A549 (cell line): ENCODE data around the gene TNFRSF13B. TPM values are rescaled to one million over a fixed set of nuclear protein-coding genes. Genes with fewer than 3 reads are reported as not detected.

ENCODE experiments used
- ATAC-seq, 2 experiments: fragments of 200-7000 bp in 1 of 2; fragments of >200 bp in 1 of 2; cut with Nextera tagmentation in 1 of 2; cut with Tn5 transposase in 1 of 2; 3 replicates each; pipeline versions ENCODE4 v1.8.0 to v1.9.1; 2018 to 2020; ENCODE audit warnings: mild to moderate bottlenecking in 1 of 2, moderate library complexity in 1 of 2
- CTCF ChIA-PET: fragments of 300-600 bp; sonication (Branson Sonifier 250); formaldehyde crosslinking; extraction: SDS; loops from one replicate; lab custom pipeline; 2021; ENCODE audit warnings: antibody characterized with exemption, inconsistent platforms; lab: Yijun Ruan, JAX
- POLR2A ChIA-PET: fragments of 350-600 bp; formaldehyde crosslinking; extraction: SDS; loops from one replicate; lab custom pipeline; 2021; ENCODE audit warnings: antibody characterized with exemption, inconsistent platforms; lab: Yijun Ruan, JAX
- DNase-seq, 2 experiments: peaks; one replicate each; pipeline versions ENCODE4 v3.0.0 to v3.0.0-alpha.2; 2011 to 2016; ENCODE audit warnings: low read depth in 1 of 2, low spot score in 1 of 2
- FAIRE-seq: peaks from 2 replicates; lab custom pipeline; 2011; peaks lifted over from hg19 to GRCh38; lab: Jason Lieb, UNC
- H3K27ac ChIP-seq, 2 experiments: fragments of >200 bp; sonication (Bioruptor Twin); formaldehyde crosslinking; 3 replicates each; pipeline ENCODE4 v1.5.1; 2016 to 2017
- H3K4me1 ChIP-seq: fragments of >200 bp; sonication (Bioruptor Twin); formaldehyde crosslinking; 3 replicates; pipeline ENCODE4 v1.6.1; 2016
- H3K4me2 ChIP-seq: fragments of >200 bp; sonication (Bioruptor Twin); formaldehyde crosslinking; 3 replicates; pipeline ENCODE4 v1.6.1; 2016
- H3K4me3 ChIP-seq: fragments of >200 bp; sonication (Bioruptor Twin); formaldehyde crosslinking; 3 replicates; pipeline ENCODE4 v1.5.1; 2016
- H3K9me3 ChIP-seq: fragments of >200 bp; sonication (Bioruptor Twin); formaldehyde crosslinking; 3 replicates; pipeline ENCODE4 v1.6.1; 2016
- BHLHE40 ChIP-seq: IDR thresholded peaks from 2 replicates; pipeline ENCODE4 v1.6.1; 2012; ENCODE audit warnings: low read depth, low read length, inconsistent platforms
- CTCF ChIP-seq: fragments of >200 bp; sonication (Bioruptor Twin); formaldehyde crosslinking; IDR thresholded peaks from 3 replicates; pipeline ENCODE4 v1.5.1; 2016
- EHF ChIP-seq: fragments of 250-450 bp; sonication (Bioruptor Pico); IDR thresholded peaks from 2 replicates; pipeline ENCODE4 v1.5.0; 2020; ENCODE audit warnings: mild to moderate bottlenecking
- EP300 ChIP-seq, 2 experiments: fragments of >200 bp; sonication (Bioruptor Twin); formaldehyde crosslinking; IDR thresholded peaks; 2 replicates in 1 of 2; 3 replicates in 1 of 2; pipeline ENCODE4 v1.6.1; 2016 to 2017
- ESRRA ChIP-seq: fragments of 150-350 bp; IDR thresholded peaks from 2 replicates; pipeline ENCODE4 v1.6.1; 2014; ENCODE audit warnings: mild to moderate bottlenecking, low read length, borderline replicate concordance
- FOSB ChIP-seq: fragments of 250-450 bp; sonication (Bioruptor Pico); IDR thresholded peaks from 2 replicates; pipeline ENCODE4 v1.5.0; 2020; ENCODE audit warnings: mild to moderate bottlenecking, moderate library complexity
- FOXS1 ChIP-seq: fragments of 250-450 bp; sonication (Bioruptor Pico); IDR thresholded peaks from 2 replicates; pipeline ENCODE4 v1.5.0; 2020; ENCODE audit warnings: mild to moderate bottlenecking, moderate library complexity
- GATA3 ChIP-seq: IDR thresholded peaks from 2 replicates; pipeline ENCODE4 v1.6.1; 2012; ENCODE audit warnings: borderline replicate concordance
- HES2 ChIP-seq: fragments of >200 bp; sonication (Bioruptor Twin); formaldehyde crosslinking; IDR thresholded peaks from 2 replicates; pipeline ENCODE4 v1.6.1; 2016
- HOXA7 ChIP-seq: fragments of 250-450 bp; sonication (Bioruptor Pico); IDR thresholded peaks from 2 replicates; pipeline ENCODE4 v1.5.0; 2020; ENCODE audit warnings: mild to moderate bottlenecking, moderate library complexity
- HOXB13 ChIP-seq: fragments of 250-450 bp; sonication (Bioruptor Pico); IDR thresholded peaks from 2 replicates; pipeline ENCODE4 v1.5.0; 2020; ENCODE audit warnings: low read depth, mild to moderate bottlenecking, moderate library complexity
- HOXB5 ChIP-seq: fragments of 250-450 bp; sonication (Bioruptor Pico); IDR thresholded peaks from 2 replicates; pipeline ENCODE4 v1.5.0; 2020; ENCODE audit warnings: mild to moderate bottlenecking, moderate library complexity
- JUN ChIP-seq, 2 experiments: fragments of >200 bp; sonication (Bioruptor Twin); formaldehyde crosslinking; IDR thresholded peaks; 2 replicates in 1 of 2; 3 replicates in 1 of 2; pipeline ENCODE4 v1.6.1; 2016 to 2017
- JUNB ChIP-seq: fragments of >200 bp; sonication (Bioruptor Twin); formaldehyde crosslinking; IDR thresholded peaks from 2 replicates; pipeline ENCODE4 v1.6.1; 2016
- MAFK ChIP-seq: fragments of 450-650 bp; IDR thresholded peaks from 2 replicates; pipeline ENCODE4 v1.6.1; 2014; ENCODE audit not compliant: partially characterized antibody
- MAX ChIP-seq: IDR thresholded peaks from 2 replicates; pipeline ENCODE4 v1.6.1; 2012
- MYC ChIP-seq: IDR thresholded peaks from 2 replicates; pipeline ENCODE4 v1.6.1; 2012; ENCODE audit warnings: mild to moderate bottlenecking, inconsistent platforms, low read length, improper control_type of control experiment, borderline replicate concordance
- PBX3 ChIP-seq: IDR thresholded peaks from 2 replicates; pipeline ENCODE4 v1.6.1; 2012
- RARB ChIP-seq: fragments of 250-450 bp; sonication (Bioruptor Pico); IDR thresholded peaks from 2 replicates; pipeline ENCODE4 v1.8.0; 2021; ENCODE audit warnings: mild to moderate bottlenecking, moderate library complexity
- RFX5 ChIP-seq: fragments of 450-650 bp; IDR thresholded peaks from 2 replicates; pipeline ENCODE4 v1.7.1; 2014; ENCODE audit warnings: antibody characterized with exemption, mild to moderate bottlenecking, moderate library complexity
- RNF2 ChIP-seq: fragments of 200-600 bp; sonication (generic); IDR thresholded peaks from 2 replicates; pipeline ENCODE4 v1.6.1; 2016; ENCODE audit warnings: low read depth, mild to moderate bottlenecking, antibody characterized with exemption, moderate library complexity, borderline replicate concordance
- SMC3 ChIP-seq: fragments of >200 bp; sonication (Bioruptor Twin); formaldehyde crosslinking; IDR thresholded peaks from 3 replicates; pipeline ENCODE4 v1.6.1; 2018; ENCODE audit warnings: inconsistent platforms
- SREBF2 ChIP-seq: fragments of 450-650 bp; IDR thresholded peaks from 2 replicates; pipeline ENCODE4 v1.6.1; 2014; ENCODE audit warnings: mild to moderate bottlenecking, moderate library complexity
- TFCP2L1 ChIP-seq: fragments of 250-450 bp; sonication (Bioruptor Pico); IDR thresholded peaks from 2 replicates; pipeline ENCODE4 v1.5.0; 2021; ENCODE audit warnings: mild to moderate bottlenecking
- TP53 ChIP-seq: fragments of 250-450 bp; sonication (Bioruptor Pico); IDR thresholded peaks from 2 replicates; pipeline ENCODE4 v1.5.0; 2021; ENCODE audit warnings: mild to moderate bottlenecking, moderate library complexity
- USF2 ChIP-seq: fragments of 450-650 bp; IDR thresholded peaks from 2 replicates; pipeline ENCODE4 v1.6.1; 2014; ENCODE audit warnings: antibody characterized with exemption
- ZFP36 ChIP-seq: fragments of 450-650 bp; IDR thresholded peaks from 2 replicates; pipeline ENCODE4 v1.6.1; 2014; ENCODE audit warnings: borderline replicate concordance; ENCODE audit not compliant: partially characterized antibody
- ZSCAN20 ChIP-seq: fragments of 250-450 bp; sonication (Bioruptor Pico); IDR thresholded peaks from 2 replicates; pipeline ENCODE4 v1.8.0; 2022; ENCODE audit warnings: mild to moderate bottlenecking, moderate library complexity
- WGBS: methylation state at CpG from one replicate; pipeline ENCODE4 v1.1.6; 2017; ENCODE audit errors: missing lambda C conversion rate; 5-methylcytosine and 5-hydroxymethylcytosine counted together
- polyA minus RNA-seq: library from RNA; depleted of rRNA, polyadenylated mRNA; stranded (reverse); fragments of >200 nt; gene quantifications from 2 replicates; pipeline ENCODE4 v1.2.3, GENCODE V29; 2011; rRNA and poly(A)+ RNA removed
- polyA plus RNA-seq, 4 experiments: library from polyadenylated mRNA; depleted of rRNA in 3 of 4; stranded (reverse); fragments of >200 nt; fragmentation: RNase III in 1 of 4; extraction: RNeasy Plus Mini Kit Qiagen cat#74134 plus additional on column Dnase treatment in 1 of 4; gene quantifications; 2 replicates in 3 of 4; 3 replicates in 1 of 4; pipeline ENCODE4 v1.2.3, GENCODE V29; 2011 to 2017

The TNFRSF13B gene
- not detected in 2 replicates for polyA plus RNA-seq (2011; rRNA removed)
- polyA plus RNA-seq (2012; cell fraction: cytosol; rRNA removed) = not detected in 2 replicates
- polyA plus RNA-seq (2012; cell fraction: nucleus; rRNA removed) = not detected in 2 replicates
- not detected in 3 replicates for polyA plus RNA-seq (2017; fragmentation: RNase III; extraction: RNeasy Plus Mini Kit Qiagen cat#74134 plus additional on column Dnase treatment)
- polyA minus RNA-seq = not detected in 2 replicates

GRCh38 chr17:16971458-16972338 is at the start of gene TNFRSF13B:
TNFRSF13B (minus strand) TSS chr17:16972118; CDS start chr17:16972075, 43 bp downstream.
- ChIA-PET POLR2A (no interaction called here), CTCF (no interaction called here)
- FAIRE-seq (no peak), ATAC-seq (no peak), DNase-seq (no peak)
- TF ChIP-seq ESRRA = no peak
- TF ChIP-seq HOXB5 = no peak
- no peak for TF ChIP-seq HOXB13
- TF ChIP-seq BHLHE40 = no peak
- no peak for TF ChIP-seq MYC
- no peak for TF ChIP-seq CTCF
- no peak for TF ChIP-seq FOSB
- TF ChIP-seq MAX = no peak
- no peak for TF ChIP-seq EHF (CRISPR knock-in tag)
- TF ChIP-seq HOXA7 (CRISPR knock-in tag) = no peak
- no peak for TF ChIP-seq MAFK
- no peak for TF ChIP-seq TP53 (CRISPR knock-in tag)
- TF ChIP-seq RNF2 = no peak
- TF ChIP-seq ZFP36 = no peak
- TF ChIP-seq EP300 (IDR thresholded peaks at IDR 0.05) = no peak
- no peak for TF ChIP-seq TFCP2L1 (CRISPR knock-in tag)
- TF ChIP-seq USF2 = no peak
- TF ChIP-seq FOXS1 (CRISPR knock-in tag) = no peak
- no peak for TF ChIP-seq PBX3
- H3K4me2 ChIP-seq = no peak within 1 kb of the TSS
- H3K4me3 ChIP-seq = no peak within 1 kb of the TSS
- no peak within 1 kb of the TSS for H3K27ac ChIP-seq
- H3K4me1 ChIP-seq = 0 out of 3 replicates have a peak, but pooled peaks cover 4% of the 10 kb centered on the region
- 79% methylated on average over 17 of the region's 17 CpGs for WGBS
- no peaks in the 10 kb centered on the region for H3K9me3 ChIP-seq

- peak; percentile 96 for FAIRE-seq
- POLR2A ChIA-PET = interaction anchor here (0.7 to 2.7 kb wide), 3 partner anchors 11 to 35 kb away, joined by 3 to 6 read pairs (median 3); no protein-coding TSS in a partner anchor
- TF ChIP-seq GATA3 = peak; percentile 86
- peak; percentile 91; the same call in 1 of the 2 replicates for TF ChIP-seq RARB (CRISPR knock-in tag)
- TF ChIP-seq MAX = peak; percentile 74; the same call in 1 of the 2 replicates
- TF ChIP-seq SMC3 = peak; percentile 65
- peak; percentile 96 to 98 for TF ChIP-seq EP300 (IDR thresholded peaks at IDR 0.05)
- TF ChIP-seq ZSCAN20 (CRISPR knock-in tag) = peak; percentile 83; the same call in 1 of the 2 replicates
- TF ChIP-seq RFX5 = no peak
- no peak for TF ChIP-seq HES2
- peak; percentile 94 for TF ChIP-seq HOXB13
- TF ChIP-seq SREBF2 = no peak
- peak; percentile 96 to 97 for TF ChIP-seq JUN (IDR thresholded peaks at IDR 0.05)
- peak; percentile 88; the same call in 1 of the 2 replicates for TF ChIP-seq HOXA7 (CRISPR knock-in tag)
- peak; percentile 80 for TF ChIP-seq JUNB
- TF ChIP-seq PBX3 = peak; percentile 38; the same call in 1 of the 2 replicates
Measured at GRCh38 chr17:17021194-17021863, 49.4 kb upstream of the TNFRSF13B start.

More at GRCh38 chr17:17021194-17021863, 49.4 kb upstream of the TNFRSF13B start:
- H3K4me3 ChIP-seq = no peak overlapping the region
- CTCF ChIA-PET = interaction anchor here (0.9 to 2.3 kb wide), 7 partner anchors 9 to 121 kb away, joined by 3 to 7 read pairs (median 4); no protein-coding TSS in a partner anchor
- no peaks in the 10 kb centered on the region for H3K9me3 ChIP-seq
- 2% methylated on average over 15 of the region's 15 CpGs for WGBS
- H3K4me1 ChIP-seq = peaks cover 75% of the 10 kb centered on the region
- DNase-seq (peak; percentile 96 to 97), ATAC-seq (peak; percentile 83 to 86)
- peak overlapping the region; percentile 71 for H3K4me2 ChIP-seq
- H3K27ac ChIP-seq = peak overlapping the region; percentile 94 to 98
